K562 (cell line): ENCODE measurements around the gene RNF11. TPM values are rescaled to one million over a fixed set of nuclear protein-coding genes. Genes with fewer than 3 reads are reported as not detected.

ENCODE experiments used
- ARID2 ChIP-seq: fragments of 450-650 bp; IDR thresholded peaks from 2 replicates; pipeline ENCODE4 v1.6.1; 2017; ENCODE audit warnings: antibody characterized with exemption, mild to moderate bottlenecking
- ETV6 ChIP-seq, 3 experiments: fragments of 150-350 bp in 1 of 3; sonication (generic) in 1 of 3; formaldehyde crosslinking in 1 of 3; IDR thresholded peaks; 2 replicates each; pipeline versions ENCODE4 v1.6.1 to v1.8.0; 2014 to 2022; ENCODE audit warnings: borderline replicate concordance in 2 of 3, low read depth in 2 of 3, antibody characterized with exemption in 1 of 3, low read length in 1 of 3, mild to moderate bottlenecking in 1 of 3, missing genetic modification reagents in 1 of 3
- NELFE ChIP-seq: IDR thresholded peaks from 2 replicates; pipeline ENCODE4 v1.6.1; 2011; ENCODE audit warnings: mild to moderate bottlenecking; ENCODE audit not compliant: insufficient read depth, insufficient read length
- POLR2H ChIP-seq: IDR thresholded peaks from 2 replicates; pipeline ENCODE4 v1.6.1; 2016; ENCODE audit warnings: missing genetic modification characterization, low read depth, mild to moderate bottlenecking, control low read depth, missing compliant biosample characterization, moderate library complexity
- RB1 ChIP-seq: fragments of 450-650 bp; IDR thresholded peaks from 2 replicates; pipeline ENCODE4 v1.6.1; 2017; ENCODE audit warnings: low read depth, mild to moderate bottlenecking
- TRIM28 ChIP-seq: fragments of 450-650 bp; IDR thresholded peaks from 2 replicates; pipeline ENCODE4 v1.6.1; 2017
- polyA plus RNA-seq, 8 experiments: library from polyadenylated mRNA; depleted of rRNA in 4 of 8; stranded (reverse) in 5 of 8; unstranded in 3 of 8; fragments of >200 nt; fragmentation: Nextera tagmentation in 2 of 8; fragmentation: Illumina TruSeq in 1 of 8; extraction: Ambion mirVana in 2 of 8; extraction: Trizol in 1 of 8; gene quantifications; 2 replicates each; pipeline versions ENCODE4 v1.2.1 to v1.2.3, GENCODE V29; 2011 to 2014; ENCODE audit warnings: inconsistent platforms in 1 of 8, missing spikeins in 1 of 8
- total RNA-seq, 7 experiments: library from RNA; depleted of rRNA in 6 of 7; stranded (reverse); fragments of >200 nt in 6 of 7; fragmentation: Illumina TruSeq in 2 of 7; extraction: Trizol in 2 of 7; gene quantifications; 2 replicates each; pipeline versions ENCODE4 v1.2.1 to v1.2.3, GENCODE V29; 2011 to 2021; ENCODE audit warnings: low replicate concordance in 1 of 7
- TF ChIP-seq, protein P1 (sequence below), 2 experiments: fragments of 450-650 bp; IDR thresholded peaks; 2 replicates each; pipeline ENCODE4 v1.6.1; 2016; ENCODE audit warnings: mild to moderate bottlenecking in 2 of 2, borderline replicate concordance in 1 of 2, low read depth in 1 of 2, moderate library complexity in 1 of 2
- TF ChIP-seq, protein P2 (sequence below): sonication (generic); formaldehyde crosslinking; IDR thresholded peaks from 2 replicates; pipeline ENCODE4 v1.8.0; 2022; ENCODE audit warnings: missing genetic modification reagents, mild to moderate bottlenecking, borderline replicate concordance
- TF ChIP-seq, protein P3 (sequence below): fragments of 250-450 bp; sonication (Bioruptor Pico); IDR thresholded peaks from 2 replicates; pipeline ENCODE4 v1.4.0; 2020; ENCODE audit warnings: mild to moderate bottlenecking
- TF ChIP-seq, protein P4 (sequence below): fragments of 450-650 bp; IDR thresholded peaks from 2 replicates; pipeline ENCODE4 v1.7.0; 2016; ENCODE audit warnings: borderline replicate concordance
- TF ChIP-seq, protein P5 (sequence below), 2 experiments: fragments of 450-650 bp in 1 of 2; sonication (generic) in 1 of 2; formaldehyde crosslinking; conservative IDR thresholded peaks; 2 replicates each; pipeline versions ENCODE4 v1.4.0 to v1.8.1; 2020 to 2022; ENCODE audit warnings: mild to moderate bottlenecking in 1 of 2, missing genetic modification reagents in 1 of 2

RNF11 gene
- total and polyA plus RNA-seq, 9 of the 15 experiments (the other 6 are each of a cell fraction or from before 2014, with no cell fraction given) = 5.7 to 34.3 (median 23.1) TPM

DNA sequence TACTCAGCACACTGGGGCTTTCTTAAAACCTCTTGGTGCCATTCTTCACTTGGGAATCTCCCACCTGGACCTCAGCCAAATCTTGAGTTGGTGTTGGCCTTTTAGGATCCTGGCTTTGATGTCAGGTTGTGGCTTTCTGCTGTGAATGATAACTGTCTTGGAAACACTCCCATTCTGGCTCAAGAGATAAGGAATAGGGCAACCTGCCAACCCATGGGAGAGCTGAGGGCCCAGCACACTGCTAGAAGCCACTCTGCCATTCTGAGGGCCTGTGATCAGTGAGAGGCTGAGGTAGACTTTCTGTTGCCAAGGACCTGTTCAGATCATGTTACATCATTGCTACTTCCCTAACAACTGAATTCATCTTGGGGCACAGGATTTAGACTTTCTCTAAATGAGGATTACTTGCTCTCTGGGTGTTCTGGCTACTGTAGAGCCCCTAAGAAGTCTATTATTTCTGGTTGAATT lies 48.4 kb downstream of the RNF11 start (continued):
- TF ChIP-seq, protein P1, sequence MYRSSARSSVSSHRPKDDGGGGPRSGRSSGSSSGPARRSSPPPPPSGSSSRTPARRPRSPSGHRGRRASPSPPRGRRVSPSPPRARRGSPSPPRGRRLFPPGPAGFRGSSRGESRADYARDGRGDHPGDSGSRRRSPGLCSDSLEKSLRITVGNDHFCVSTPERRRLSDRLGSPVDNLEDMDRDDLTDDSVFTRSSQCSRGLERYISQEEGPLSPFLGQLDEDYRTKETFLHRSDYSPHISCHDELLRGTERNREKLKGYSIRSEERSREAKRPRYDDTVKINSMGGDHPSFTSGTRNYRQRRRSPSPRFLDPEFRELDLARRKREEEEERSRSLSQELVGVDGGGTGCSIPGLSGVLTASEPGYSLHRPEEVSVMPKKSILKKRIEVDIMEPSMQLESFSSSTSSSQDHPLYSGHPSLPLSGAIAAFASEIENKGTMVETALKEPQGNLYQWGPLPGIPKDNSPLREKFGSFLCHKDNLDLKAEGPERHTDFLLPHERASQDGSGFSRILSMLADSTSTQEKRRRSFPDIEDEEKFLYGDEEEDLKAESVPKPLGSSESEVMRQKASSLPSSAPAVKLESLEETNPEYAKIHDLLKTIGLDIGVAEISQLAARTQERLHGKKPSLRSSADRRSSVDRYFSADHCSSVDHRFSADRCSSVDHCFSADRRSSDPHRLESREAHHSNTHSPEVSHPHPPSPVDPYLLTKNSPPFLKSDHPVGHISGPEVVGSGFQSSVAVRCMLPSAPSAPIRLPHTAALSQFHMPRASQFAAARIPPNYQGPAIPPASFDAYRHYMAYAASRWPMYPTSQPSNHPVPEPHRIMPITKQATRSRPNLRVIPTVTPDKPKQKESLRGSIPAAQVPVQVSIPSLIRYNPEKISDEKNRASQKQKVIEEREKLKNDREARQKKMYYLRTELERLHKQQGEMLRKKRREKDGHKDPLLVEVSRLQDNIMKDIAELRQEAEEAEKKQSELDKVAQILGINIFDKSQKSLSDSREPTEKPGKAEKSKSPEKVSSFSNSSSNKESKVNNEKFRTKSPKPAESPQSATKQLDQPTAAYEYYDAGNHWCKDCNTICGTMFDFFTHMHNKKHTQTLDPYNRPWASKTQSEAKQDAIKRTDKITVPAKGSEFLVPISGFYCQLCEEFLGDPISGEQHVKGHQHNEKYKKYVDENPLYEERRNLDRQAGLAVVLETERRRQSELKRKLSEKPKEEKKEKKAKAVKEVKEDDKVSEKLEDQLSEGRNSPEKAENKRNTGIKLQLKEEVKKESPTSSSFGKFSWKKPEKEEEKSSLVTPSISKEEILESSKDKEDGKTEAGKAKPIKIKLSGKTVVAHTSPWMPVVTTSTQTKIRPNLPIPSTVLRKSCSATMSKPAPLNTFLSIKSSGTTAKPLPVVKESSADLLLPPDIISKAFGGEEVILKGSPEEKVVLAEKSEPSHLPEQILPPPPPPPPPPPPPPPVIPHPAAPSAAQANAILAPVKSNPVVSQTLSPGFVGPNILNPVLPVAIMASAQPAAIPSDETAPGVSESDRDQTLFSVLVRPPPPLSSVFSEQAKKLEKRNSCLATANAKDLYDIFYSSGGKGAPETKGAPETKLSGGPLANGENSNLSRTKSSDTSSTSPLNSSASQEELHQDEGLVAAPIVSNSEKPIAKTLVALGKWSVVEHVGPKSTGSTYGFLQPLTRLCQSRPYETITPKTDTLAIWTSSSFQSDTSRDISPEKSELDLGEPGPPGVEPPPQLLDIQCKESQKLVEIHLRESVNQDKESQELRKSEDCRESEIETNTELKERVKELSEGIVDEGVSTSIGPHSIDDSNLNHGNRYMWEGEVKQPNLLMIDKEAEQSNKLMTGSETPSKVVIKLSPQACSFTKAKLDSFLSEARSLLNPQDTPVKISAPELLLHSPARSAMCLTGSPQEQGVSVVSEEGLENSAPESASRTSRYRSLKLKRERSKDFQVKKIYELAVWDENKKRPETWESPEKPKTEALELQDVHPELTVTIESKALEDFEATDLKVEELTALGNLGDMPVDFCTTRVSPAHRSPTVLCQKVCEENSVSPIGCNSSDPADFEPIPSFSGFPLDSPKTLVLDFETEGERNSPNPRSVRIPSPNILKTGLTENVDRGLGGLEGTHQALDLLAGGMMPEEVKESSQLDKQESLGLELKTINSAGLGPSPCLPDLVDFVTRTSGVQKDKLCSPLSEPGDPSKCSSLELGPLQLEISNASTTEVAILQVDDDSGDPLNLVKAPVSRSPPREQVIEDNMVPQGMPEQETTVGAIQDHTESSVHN (IDR thresholded peaks at IDR 0.05; ENCODE audit: borderline replicate concordance in 1 of 2, low read depth in 1 of 2) = peak in 1 of 2 experiments; percentile 61; a peak in 1 of 4 replicates
- TF ChIP-seq ETV6 (IDR thresholded peaks at IDR 0.05; ENCODE audit: borderline replicate concordance in 1 of 2, low read depth in 2 of 2, low read length in 1 of 2) (peak in 1 of 2 experiments; percentile 80; a peak in 2 of 4 replicates), ETV6 (CRISPR knock-in tag; IDR thresholded peaks at IDR 0.05; ENCODE audit: borderline replicate concordance) (no peak), TRIM28 (peak; percentile 80), NELFE (no peak), ARID2 (no peak), RB1 (no peak), POLR2H (tag) (no peak)
- TF ChIP-seq, protein P2, sequence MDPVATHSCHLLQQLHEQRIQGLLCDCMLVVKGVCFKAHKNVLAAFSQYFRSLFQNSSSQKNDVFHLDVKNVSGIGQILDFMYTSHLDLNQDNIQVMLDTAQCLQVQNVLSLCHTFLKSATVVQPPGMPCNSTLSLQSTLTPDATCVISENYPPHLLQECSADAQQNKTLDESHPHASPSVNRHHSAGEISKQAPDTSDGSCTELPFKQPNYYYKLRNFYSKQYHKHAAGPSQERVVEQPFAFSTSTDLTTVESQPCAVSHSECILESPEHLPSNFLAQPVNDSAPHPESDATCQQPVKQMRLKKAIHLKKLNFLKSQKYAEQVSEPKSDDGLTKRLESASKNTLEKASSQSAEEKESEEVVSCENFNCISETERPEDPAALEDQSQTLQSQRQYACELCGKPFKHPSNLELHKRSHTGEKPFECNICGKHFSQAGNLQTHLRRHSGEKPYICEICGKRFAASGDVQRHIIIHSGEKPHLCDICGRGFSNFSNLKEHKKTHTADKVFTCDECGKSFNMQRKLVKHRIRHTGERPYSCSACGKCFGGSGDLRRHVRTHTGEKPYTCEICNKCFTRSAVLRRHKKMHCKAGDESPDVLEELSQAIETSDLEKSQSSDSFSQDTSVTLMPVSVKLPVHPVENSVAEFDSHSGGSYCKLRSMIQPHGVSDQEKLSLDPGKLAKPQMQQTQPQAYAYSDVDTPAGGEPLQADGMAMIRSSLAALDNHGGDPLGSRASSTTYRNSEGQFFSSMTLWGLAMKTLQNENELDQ = no peak
- TF ChIP-seq, protein P3, sequence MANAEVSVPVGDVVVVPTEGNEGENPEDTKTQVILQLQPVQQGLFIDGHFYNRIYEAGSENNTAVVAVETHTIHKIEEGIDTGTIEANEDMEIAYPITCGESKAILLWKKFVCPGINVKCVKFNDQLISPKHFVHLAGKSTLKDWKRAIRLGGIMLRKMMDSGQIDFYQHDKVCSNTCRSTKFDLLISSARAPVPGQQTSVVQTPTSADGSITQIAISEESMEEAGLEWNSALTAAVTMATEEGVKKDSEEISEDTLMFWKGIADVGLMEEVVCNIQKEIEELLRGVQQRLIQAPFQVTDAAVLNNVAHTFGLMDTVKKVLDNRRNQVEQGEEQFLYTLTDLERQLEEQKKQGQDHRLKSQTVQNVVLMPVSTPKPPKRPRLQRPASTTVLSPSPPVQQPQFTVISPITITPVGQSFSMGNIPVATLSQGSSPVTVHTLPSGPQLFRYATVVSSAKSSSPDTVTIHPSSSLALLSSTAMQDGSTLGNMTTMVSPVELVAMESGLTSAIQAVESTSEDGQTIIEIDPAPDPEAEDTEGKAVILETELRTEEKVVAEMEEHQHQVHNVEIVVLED (CRISPR knock-in tag) = no peak
- TF ChIP-seq, protein P4, sequence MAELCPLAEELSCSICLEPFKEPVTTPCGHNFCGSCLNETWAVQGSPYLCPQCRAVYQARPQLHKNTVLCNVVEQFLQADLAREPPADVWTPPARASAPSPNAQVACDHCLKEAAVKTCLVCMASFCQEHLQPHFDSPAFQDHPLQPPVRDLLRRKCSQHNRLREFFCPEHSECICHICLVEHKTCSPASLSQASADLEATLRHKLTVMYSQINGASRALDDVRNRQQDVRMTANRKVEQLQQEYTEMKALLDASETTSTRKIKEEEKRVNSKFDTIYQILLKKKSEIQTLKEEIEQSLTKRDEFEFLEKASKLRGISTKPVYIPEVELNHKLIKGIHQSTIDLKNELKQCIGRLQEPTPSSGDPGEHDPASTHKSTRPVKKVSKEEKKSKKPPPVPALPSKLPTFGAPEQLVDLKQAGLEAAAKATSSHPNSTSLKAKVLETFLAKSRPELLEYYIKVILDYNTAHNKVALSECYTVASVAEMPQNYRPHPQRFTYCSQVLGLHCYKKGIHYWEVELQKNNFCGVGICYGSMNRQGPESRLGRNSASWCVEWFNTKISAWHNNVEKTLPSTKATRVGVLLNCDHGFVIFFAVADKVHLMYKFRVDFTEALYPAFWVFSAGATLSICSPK = no peak
- TF ChIP-seq, protein P5, sequence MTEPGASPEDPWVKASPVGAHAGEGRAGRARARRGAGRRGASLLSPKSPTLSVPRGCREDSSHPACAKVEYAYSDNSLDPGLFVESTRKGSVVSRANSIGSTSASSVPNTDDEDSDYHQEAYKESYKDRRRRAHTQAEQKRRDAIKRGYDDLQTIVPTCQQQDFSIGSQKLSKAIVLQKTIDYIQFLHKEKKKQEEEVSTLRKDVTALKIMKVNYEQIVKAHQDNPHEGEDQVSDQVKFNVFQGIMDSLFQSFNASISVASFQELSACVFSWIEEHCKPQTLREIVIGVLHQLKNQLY (CRISPR knock-in tag; conservative IDR thresholded peaks at IDR 0.05) = no peak
